ENCODE results near the gene FBF1.
"Not testable (repeated sequence)": the region's sequence is repeated elsewhere in the genome, so short reads cannot be mapped to it uniquely, and the experiment has no call there.

FBF1 gene

DNA sequence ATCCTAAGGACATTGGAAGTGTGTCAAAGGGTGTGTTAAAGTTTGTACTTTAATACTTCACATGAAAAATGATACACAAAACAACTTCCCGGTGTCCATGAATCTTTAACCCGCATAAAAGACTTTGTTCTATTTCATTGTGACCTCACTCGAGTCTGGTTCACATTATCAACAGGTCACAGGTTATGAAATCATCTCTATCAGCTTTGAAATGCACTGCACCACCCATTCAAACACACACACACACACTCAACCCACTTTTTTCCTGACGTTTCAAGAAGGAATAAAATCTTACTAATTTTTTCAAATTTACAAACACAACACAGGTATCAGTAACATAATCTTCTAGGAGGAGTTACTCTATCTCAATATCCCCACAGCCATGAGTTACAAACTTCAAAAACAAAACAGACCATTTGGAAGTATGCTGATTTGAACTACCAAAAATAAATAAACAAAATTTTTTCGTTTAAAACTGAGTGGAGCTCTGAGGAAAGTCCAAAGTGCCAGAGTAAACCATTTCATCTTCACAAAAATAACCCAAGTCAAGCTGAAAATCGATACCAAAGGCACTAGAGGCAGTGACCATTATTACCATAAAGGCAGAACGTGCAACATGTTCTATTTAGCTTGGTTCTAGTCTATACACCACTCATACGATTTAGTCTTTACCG, 35.5 kb upstream of the FBF1 start:
- no peak for FAIRE-seq
- DNase-seq (ENCODE audit: insufficient read length) = no peak
- no peak for TF ChIP-seq POLR2A (IDR thresholded peaks at IDR 0.05; ENCODE audit: low read depth, low read length)
- TF ChIP-seq TAF1 (IDR thresholded peaks at IDR 0.05; ENCODE audit: borderline replicate concordance, low read depth, low read length) = no peak
- no peak for TF ChIP-seq POLR2AphosphoS5 (IDR thresholded peaks at IDR 0.05; ENCODE audit: low read depth, low read length)

DNA sequence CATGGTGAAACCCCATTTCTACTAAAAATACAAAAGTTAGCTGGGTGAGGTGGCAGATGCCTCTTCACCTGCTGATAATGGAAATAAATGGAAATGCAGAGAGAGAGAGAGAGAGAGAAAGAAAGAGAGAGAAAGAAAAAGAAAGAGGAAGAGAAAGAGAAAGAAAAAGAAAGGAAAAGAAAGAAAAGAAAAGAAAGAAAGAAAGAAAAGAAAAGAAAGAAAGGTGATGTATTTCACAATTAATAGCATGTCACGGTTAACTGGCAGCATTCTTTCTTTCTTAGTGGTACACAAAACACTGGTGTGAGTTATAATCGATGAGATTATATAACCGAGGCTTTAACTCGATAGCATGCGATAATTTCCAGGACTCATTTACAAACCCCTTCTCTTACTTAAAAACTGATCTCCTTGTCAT, 34.9 kb upstream of the FBF1 start:
- TF ChIP-seq POLR2A (IDR thresholded peaks at IDR 0.05; ENCODE audit: low read depth, low read length) (no peak), POLR2AphosphoS5 (IDR thresholded peaks at IDR 0.05; ENCODE audit: low read depth, low read length) (no peak), TAF1 (IDR thresholded peaks at IDR 0.05; ENCODE audit: borderline replicate concordance, low read depth, low read length) (no peak)
- FAIRE-seq (no peak), DNase-seq (ENCODE audit: insufficient read length) (no peak)

DNA sequence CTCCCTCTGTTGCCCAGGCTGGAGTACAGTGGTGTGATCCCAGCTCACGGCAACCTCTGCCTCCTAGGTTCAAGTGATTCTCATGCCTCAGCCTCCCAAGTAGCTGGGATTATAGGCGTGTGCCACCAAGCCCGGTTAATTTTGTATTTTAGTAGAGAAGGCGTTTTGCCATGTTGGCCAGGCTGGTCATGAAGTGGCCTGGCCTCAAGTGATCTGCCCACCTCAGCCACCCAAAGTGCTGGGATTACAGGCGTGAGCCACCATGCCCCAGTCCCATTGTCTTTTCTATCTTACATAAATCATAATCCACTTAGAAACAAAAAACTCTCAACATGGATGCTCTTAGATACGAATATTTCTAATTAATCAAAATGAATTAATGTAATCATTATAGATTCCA, 34.3 kb upstream of the FBF1 start:
- not testable (repeated sequence) for DNase-seq (ENCODE audit: insufficient read length); FAIRE-seq

DNA sequence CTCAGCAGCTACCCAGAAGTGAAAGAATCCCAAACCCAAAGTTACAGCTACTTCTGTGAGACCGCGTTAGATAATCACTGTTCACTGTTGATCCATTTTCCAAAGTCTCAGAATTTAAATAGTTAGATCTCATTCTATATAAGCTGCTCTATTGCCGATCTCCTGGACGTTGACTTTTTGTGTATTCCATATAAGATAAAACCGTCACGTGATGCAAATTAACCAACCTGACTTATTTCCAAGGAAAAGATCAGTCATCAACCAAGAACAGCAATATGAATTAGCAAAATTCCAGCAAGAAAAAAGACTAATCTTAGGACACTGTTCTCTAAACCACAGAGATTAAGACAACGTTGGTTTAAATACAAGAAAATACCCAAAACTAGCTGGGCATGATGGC, 29.8 kb upstream of the FBF1 start:
- FAIRE-seq = no peak
- DNase-seq (ENCODE audit: insufficient read length) = no peak

DNA sequence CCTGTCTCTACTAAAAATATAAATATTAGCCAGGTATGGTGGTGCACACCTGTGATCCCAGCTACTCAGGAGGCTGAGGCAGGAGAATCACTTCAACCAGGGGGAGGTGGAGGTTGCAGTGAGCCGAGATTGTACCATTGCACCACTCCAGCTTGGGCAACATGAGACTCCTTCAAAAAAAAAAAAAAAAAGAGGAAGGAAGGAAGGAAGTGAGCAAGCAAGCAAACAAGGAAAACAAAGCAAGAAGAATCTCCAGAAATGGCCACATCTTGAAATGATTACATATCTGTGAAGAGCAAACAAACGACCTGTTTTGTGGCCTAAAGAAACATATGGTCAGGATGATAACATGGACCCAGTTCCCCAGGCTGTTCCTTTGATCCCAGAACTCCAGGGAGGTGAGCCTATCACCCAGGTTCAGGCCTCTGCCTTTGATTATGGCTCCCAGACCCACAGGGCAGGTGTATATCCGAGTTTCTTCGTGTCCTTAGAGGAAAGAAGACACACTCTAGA, 29.2 kb upstream of the FBF1 start:
- TF ChIP-seq POLR2AphosphoS5 (IDR thresholded peaks at IDR 0.05; ENCODE audit: low read depth, low read length) = no peak
- no peak for TF ChIP-seq TAF1 (IDR thresholded peaks at IDR 0.05; ENCODE audit: borderline replicate concordance, low read depth, low read length)
- no peak for TF ChIP-seq POLR2A (IDR thresholded peaks at IDR 0.05; ENCODE audit: low read depth, low read length)
- FAIRE-seq = no peak
- DNase-seq (ENCODE audit: insufficient read length) = no peak

More for the DNA sequence above, 29.8 kb upstream of the FBF1 start:
- no peak for TF ChIP-seq POLR2AphosphoS5 (IDR thresholded peaks at IDR 0.05; ENCODE audit: low read depth, low read length)
- TF ChIP-seq POLR2A (IDR thresholded peaks at IDR 0.05; ENCODE audit: low read depth, low read length) = no peak
- no peak for TF ChIP-seq TAF1 (IDR thresholded peaks at IDR 0.05; ENCODE audit: borderline replicate concordance, low read depth, low read length)

DNA sequence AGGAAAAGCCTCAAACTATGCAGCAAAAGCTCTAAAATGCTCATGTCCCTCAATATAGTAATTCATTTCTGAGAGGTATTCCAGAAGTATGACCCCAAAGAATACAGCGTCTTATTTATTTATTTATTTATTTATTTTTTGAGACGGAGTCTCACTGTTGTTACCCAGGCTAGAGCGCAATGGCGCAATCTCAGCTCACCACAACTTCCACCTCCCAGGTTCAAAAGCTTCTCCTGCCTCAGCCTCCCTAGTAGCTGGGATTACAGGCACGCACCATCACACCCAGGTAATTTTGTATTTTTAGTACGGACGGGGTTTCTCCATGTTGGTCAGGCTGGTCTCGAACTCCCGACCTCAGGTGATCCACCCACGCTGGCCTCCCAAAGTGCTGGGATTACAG, 28.2 kb upstream of the FBF1 start:
- not testable (repeated sequence) for FAIRE-seq; DNase-seq (ENCODE audit: insufficient read length)

DNA sequence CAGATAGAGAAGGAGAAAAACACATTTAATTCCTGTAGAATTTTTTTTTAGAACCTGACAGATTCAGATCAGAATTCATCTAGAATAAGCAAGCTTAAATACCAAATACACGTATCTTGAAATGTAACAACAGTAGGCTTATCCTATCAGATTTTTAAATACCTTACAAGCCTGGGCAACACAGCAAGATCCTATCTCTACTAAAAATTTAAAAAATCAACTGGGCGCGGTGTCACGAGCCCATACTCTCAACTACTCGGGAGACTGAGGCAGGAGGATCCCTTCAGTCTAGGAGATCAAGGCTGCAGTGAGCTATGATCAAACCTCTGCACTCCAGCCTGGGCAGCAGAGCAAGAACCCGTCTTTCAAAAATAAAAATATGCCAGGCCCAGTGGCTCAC, 24.6 kb upstream of the FBF1 start:
- TF ChIP-seq POLR2A (IDR thresholded peaks at IDR 0.05; ENCODE audit: low read depth, low read length) (no peak), POLR2AphosphoS5 (IDR thresholded peaks at IDR 0.05; ENCODE audit: low read depth, low read length) (no peak), TAF1 (IDR thresholded peaks at IDR 0.05; ENCODE audit: borderline replicate concordance, low read depth, low read length) (no peak)
- no peak for FAIRE-seq
- DNase-seq (ENCODE audit: insufficient read length) = no peak

DNA sequence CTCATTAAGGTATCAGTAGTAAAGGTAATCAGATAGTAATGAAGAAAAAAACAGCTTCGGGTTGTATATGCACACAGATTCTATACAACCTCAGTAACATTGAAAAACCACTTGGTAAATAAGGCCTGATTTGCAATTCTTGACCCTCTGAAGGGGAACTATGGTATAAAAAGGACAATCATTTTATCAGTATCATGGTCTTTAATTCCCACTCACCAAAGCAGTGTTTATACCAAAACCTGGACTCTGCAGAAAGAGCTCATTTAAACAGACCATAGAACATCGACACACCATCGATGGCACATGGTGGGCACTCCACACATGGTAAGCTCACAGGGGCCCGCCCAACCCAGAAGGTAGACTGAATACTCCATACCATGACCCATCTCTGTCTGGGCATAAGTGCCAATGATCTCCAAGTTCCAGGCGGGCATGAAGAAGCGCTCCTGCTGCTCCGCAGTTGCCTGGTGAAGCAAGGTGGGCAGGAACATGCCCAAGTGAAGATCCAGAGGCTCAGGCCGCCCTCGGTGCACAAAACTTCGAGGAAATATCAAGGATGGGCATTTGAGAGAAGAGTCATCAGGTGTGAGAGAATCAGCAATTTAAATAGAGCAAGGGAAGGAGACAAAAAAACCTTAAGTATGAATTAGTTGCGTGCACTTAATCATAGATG, 19.1 kb upstream of the FBF1 start:
- FAIRE-seq = no peak
- no peak for TF ChIP-seq TAF1 (IDR thresholded peaks at IDR 0.05; ENCODE audit: borderline replicate concordance, low read depth, low read length)
- TF ChIP-seq POLR2AphosphoS5 (IDR thresholded peaks at IDR 0.05; ENCODE audit: low read depth, low read length) = no peak
- TF ChIP-seq POLR2A (IDR thresholded peaks at IDR 0.05; ENCODE audit: low read depth, low read length) = no peak
- no peak for DNase-seq (ENCODE audit: insufficient read length)

DNA sequence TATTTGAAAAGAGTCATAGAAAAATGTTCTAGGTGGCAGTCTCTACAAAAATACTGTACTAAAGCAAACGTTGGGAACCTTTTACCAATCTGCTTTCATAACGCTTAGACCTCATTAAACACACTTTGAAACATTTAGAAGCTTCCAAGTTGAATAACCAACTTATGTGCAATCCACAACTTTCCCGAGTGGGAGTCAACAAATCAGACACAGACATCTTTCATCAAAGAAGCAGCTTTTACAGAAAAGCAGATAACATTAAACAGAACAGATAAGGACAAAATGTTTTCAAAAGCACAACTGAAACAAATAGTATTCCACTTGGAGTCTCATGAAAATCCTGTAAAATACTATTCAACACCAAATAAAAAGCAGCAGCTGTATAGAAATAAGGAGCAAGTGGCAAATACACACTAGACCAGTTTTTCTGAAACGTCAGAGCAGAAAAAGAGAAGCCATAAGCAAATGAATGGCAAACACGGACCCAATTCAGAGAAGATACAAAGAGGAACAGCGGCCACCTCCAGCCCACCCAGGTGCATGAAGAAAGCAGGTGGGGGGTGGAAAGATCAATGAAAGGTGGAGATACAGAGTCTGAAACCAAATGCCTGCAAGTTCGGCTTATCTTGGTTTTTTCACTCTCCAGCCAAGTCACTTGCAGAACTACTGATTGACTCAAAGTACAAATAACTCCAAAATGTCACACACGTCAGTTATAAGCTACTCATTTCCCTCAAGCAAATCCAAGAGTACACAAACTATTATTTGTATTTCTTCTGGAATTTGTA, 18.4 kb upstream of the FBF1 start:
- no peak for FAIRE-seq
- DNase-seq (ENCODE audit: insufficient read length) = no peak
- TF ChIP-seq TAF1 (IDR thresholded peaks at IDR 0.05; ENCODE audit: borderline replicate concordance, low read depth, low read length) (no peak), POLR2A (IDR thresholded peaks at IDR 0.05; ENCODE audit: low read depth, low read length) (no peak), POLR2AphosphoS5 (IDR thresholded peaks at IDR 0.05; ENCODE audit: low read depth, low read length) (no peak)

DNA sequence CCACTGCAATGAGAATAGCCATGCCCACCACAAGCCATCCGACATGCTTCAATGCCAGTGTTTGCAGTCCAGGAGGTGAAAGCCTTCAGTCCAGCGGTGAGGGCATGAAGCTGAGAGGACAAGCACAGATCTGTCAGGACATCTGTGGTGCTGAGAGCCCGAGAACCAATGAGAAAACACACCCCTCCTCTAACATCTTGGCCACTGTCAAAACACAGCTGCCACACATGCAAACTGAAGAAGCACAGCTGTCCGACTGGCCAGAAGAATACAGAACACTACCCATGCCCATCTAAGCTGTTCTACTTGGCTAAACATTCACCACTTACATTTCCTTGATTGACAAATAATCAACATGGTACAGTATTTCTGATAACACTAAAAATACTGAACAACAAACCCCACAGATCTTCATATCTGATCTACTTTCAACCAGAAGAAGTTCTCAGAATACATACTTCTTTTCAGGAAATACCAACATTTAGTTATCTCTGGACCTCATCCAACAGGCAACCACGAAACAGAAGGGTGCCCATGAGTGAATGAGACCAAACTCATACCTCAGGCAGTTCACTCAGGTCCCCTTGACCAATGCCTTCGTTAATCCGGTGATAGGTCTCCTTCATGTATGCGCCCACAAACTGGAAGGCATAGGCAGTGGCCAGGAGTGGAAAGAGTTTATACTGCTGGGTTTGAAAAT, 10.2 kb upstream of the FBF1 start:
- DNase-seq (ENCODE audit: insufficient read length) (no peak), FAIRE-seq (no peak)
- TF ChIP-seq TAF1 (IDR thresholded peaks at IDR 0.05; ENCODE audit: borderline replicate concordance, low read depth, low read length) = no peak
- no peak for TF ChIP-seq POLR2AphosphoS5 (IDR thresholded peaks at IDR 0.05; ENCODE audit: low read depth, low read length)
- TF ChIP-seq POLR2A (IDR thresholded peaks at IDR 0.05; ENCODE audit: low read depth, low read length) = no peak

DNA sequence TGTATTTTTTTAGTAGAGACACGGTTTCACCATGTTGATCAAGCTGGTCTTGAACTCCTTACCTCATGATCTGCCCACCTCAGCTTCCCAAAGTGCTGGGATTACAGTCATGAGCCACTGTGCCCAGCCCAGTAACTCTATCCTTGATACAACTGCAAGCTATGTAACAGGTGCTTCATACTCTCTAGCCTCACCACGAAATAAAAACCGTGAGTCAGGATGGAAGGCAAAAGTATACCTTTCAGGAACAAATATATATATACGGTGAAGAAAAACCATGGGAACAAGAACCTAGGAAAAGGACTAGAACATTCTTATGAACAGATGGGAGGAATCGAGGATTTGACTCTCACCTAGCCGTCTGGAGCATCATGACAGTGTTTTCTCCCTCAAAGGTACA, 9.6 kb upstream of the FBF1 start:
- TF ChIP-seq TAF1 (IDR thresholded peaks at IDR 0.05; ENCODE audit: borderline replicate concordance, low read depth, low read length) (no peak), POLR2A (IDR thresholded peaks at IDR 0.05; ENCODE audit: low read depth, low read length) (no peak), POLR2AphosphoS5 (IDR thresholded peaks at IDR 0.05; ENCODE audit: low read depth, low read length) (no peak)
- DNase-seq (ENCODE audit: insufficient read length) (no peak), FAIRE-seq (no peak)
